ENCODE data around the gene ZP1. TPM values are rescaled to one million over a fixed set of nuclear protein-coding genes. Genes with fewer than 3 reads are reported as not detected.
A peak's percentile ranks its signal among the peaks of the same experiment; 100 is the strongest.

The ZP1 gene
- total and polyA plus RNA-seq, 2 of the 13 experiments (the other 11 are each of a cell fraction or from before 2014, with no cell fraction given): 0.16 TPM; not detected in 1

DNA sequence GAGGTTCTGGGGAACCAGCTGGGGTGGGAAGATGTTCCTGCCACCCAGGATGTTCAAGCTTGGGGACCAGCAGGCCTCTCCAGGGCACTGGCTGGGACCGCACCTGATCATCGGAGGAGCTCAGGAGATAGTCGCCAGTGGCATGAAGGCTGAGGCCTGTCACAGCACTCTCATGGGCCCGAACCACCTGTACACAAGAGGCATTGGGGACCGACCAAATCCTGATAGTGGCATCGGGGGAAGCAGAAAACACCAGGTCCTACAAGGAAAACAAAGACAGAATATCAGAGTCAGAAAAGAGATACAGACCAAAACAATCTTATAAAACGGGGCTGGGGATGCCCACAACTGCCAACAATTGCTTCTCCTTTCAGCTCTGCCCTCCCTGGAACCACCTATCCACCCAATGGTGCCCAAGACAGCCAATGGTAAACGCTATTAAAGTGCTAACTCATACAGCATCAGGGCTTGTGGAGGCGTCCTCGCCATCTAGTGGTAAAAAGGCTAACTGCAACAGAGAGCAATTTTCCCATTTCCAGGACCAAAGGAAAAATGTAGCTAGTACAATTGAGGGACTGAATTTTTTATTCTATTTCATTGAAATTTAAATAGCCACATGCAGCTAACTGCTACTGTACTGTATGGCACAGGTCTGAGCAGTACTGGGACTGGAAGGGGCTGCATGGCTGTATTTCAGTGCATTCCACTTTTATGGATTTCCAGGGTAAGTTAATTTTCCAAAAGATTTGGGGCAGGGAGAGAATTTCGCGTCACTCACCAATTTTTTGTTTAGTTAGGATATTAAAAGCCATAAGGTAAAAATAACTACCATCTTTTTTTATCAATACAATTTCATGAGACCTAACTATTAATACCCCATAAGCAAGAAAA, 31.9 kb downstream of the ZP1 start:
- 68% methylated on average over 12 of the region's 12 CpGs for WGBS (ENCODE audit: low lambda C conversion rate)
- peak; percentile 56 for DNase-seq (ENCODE audit: low spot score)
- ChIA-PET POLR2A (interaction anchor here (1.4 kb wide), 1 partner anchor 12 kb away, joined by 8 read pairs; no protein-coding TSS in a partner anchor), CTCF (ENCODE audit: low intra/inter-chr PET ratio, low total read pairs) (interaction anchor here (1.1 to 2.9 kb wide), 3 partner anchors 11 to 124 kb away, joined by 4 to 20 read pairs (median 7); no protein-coding TSS in a partner anchor)
- Histone ChIP-seq H3K9me3 (ENCODE audit: low read length) (no peaks in the 10 kb centered on the region), H3K9ac (ENCODE audit: insufficient read depth, low read depth, low read length) (no peak overlapping the region), H3K4me2 (ENCODE audit: low read depth, low read length) (no peak overlapping the region), H3K79me2 (ENCODE audit: insufficient read depth, low read length) (peaks cover 16% of the 10 kb centered on the region), H4K20me1 (ENCODE audit: insufficient read depth, low read length) (peaks cover 9% of the 10 kb centered on the region), H2AFZ (ENCODE audit: low read length) (no peak overlapping the region), H3K27me3 (ENCODE audit: control insufficient read depth in 1 of 2, insufficient read depth in 2 of 2, low read length in 2 of 2) (no peaks in the 10 kb centered on the region), H3K4me3 (replicated peaks in 1 of 3; ENCODE audit: insufficient read depth in 1 of 3, low read depth in 2 of 3, low read length in 3 of 3) (no peak overlapping the region), H3K4me1 (ENCODE audit: insufficient read depth, low read length) (peaks cover 8% of the 10 kb centered on the region), H3K36me3 (replicated peaks in 1 of 2; ENCODE audit: control insufficient read depth in 1 of 2, insufficient read depth in 2 of 2, low read length in 2 of 2) (peaks cover 43 to 87% of the 10 kb centered on the region in 2 experiments), H3K27ac (ENCODE audit: extremely low read length, insufficient read depth, low read length) (no peak overlapping the region)
- BruUV-seq (replicated peaks): no TSS peak
- peak; percentile 83 for ATAC-seq
- intact Hi-C loops (cut with micrococcal nuclease; ENCODE audit: unreplicated experiment): loop anchor here (1.0 kb wide), 2 partner anchors 68 to 274 kb away; no protein-coding TSS in a partner anchor
- in situ Hi-C loops (cut with HindIII; ENCODE audit: extremely low pct_ligation_motif_present, low pct_unique_long_range_greater_than_20kb): no loop called here
- FAIRE-seq: peak; percentile 85
- no peak for TF ChIP-seq FOXJ3 (CRISPR knock-in tag; IDR thresholded peaks at IDR 0.05; ENCODE audit: borderline replicate concordance)
- TF ChIP-seq ZNF317 (CRISPR knock-in tag; IDR thresholded peaks at IDR 0.05): no peak
- no peak for TF ChIP-seq ZNF292 (CRISPR knock-in tag; IDR thresholded peaks at IDR 0.05; ENCODE audit: borderline replicate concordance, low read depth)
- TF ChIP-seq, protein P1, sequence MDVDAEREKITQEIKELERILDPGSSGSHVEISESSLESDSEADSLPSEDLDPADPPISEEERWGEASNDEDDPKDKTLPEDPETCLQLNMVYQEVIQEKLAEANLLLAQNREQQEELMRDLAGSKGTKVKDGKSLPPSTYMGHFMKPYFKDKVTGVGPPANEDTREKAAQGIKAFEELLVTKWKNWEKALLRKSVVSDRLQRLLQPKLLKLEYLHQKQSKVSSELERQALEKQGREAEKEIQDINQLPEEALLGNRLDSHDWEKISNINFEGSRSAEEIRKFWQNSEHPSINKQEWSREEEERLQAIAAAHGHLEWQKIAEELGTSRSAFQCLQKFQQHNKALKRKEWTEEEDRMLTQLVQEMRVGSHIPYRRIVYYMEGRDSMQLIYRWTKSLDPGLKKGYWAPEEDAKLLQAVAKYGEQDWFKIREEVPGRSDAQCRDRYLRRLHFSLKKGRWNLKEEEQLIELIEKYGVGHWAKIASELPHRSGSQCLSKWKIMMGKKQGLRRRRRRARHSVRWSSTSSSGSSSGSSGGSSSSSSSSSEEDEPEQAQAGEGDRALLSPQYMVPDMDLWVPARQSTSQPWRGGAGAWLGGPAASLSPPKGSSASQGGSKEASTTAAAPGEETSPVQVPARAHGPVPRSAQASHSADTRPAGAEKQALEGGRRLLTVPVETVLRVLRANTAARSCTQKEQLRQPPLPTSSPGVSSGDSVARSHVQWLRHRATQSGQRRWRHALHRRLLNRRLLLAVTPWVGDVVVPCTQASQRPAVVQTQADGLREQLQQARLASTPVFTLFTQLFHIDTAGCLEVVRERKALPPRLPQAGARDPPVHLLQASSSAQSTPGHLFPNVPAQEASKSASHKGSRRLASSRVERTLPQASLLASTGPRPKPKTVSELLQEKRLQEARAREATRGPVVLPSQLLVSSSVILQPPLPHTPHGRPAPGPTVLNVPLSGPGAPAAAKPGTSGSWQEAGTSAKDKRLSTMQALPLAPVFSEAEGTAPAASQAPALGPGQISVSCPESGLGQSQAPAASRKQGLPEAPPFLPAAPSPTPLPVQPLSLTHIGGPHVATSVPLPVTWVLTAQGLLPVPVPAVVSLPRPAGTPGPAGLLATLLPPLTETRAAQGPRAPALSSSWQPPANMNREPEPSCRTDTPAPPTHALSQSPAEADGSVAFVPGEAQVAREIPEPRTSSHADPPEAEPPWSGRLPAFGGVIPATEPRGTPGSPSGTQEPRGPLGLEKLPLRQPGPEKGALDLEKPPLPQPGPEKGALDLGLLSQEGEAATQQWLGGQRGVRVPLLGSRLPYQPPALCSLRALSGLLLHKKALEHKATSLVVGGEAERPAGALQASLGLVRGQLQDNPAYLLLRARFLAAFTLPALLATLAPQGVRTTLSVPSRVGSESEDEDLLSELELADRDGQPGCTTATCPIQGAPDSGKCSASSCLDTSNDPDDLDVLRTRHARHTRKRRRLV (CRISPR knock-in tag; IDR thresholded peaks at IDR 0.05): no peak
- TF ChIP-seq, protein P2, sequence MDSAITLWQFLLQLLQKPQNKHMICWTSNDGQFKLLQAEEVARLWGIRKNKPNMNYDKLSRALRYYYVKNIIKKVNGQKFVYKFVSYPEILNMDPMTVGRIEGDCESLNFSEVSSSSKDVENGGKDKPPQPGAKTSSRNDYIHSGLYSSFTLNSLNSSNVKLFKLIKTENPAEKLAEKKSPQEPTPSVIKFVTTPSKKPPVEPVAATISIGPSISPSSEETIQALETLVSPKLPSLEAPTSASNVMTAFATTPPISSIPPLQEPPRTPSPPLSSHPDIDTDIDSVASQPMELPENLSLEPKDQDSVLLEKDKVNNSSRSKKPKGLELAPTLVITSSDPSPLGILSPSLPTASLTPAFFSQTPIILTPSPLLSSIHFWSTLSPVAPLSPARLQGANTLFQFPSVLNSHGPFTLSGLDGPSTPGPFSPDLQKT (CRISPR knock-in tag; IDR thresholded peaks at IDR 0.05; ENCODE audit: borderline replicate concordance): no peak
- TF ChIP-seq CHD2 (IDR thresholded peaks at IDR 0.05; ENCODE audit: low read depth, low read length): no peak
- TF ChIP-seq NCOA1 (CRISPR knock-in tag; IDR thresholded peaks at IDR 0.05): no peak
- TF ChIP-seq RFXANK (CRISPR knock-in tag; IDR thresholded peaks at IDR 0.05): no peak
- TF ChIP-seq MAFF (IDR thresholded peaks at IDR 0.05; ENCODE audit: low read depth, low read length): 0 out of 2 replicates have a peak, but pooled peaks have one; percentile 5
- TF ChIP-seq SP140L (CRISPR knock-in tag; IDR thresholded peaks at IDR 0.05; ENCODE audit: borderline replicate concordance): no peak
- no peak for TF ChIP-seq ZSCAN12 (CRISPR knock-in tag; IDR thresholded peaks at IDR 0.05)
- TF ChIP-seq ELF3 (CRISPR knock-in tag; IDR thresholded peaks at IDR 0.05): no peak
- TF ChIP-seq, protein P3, sequence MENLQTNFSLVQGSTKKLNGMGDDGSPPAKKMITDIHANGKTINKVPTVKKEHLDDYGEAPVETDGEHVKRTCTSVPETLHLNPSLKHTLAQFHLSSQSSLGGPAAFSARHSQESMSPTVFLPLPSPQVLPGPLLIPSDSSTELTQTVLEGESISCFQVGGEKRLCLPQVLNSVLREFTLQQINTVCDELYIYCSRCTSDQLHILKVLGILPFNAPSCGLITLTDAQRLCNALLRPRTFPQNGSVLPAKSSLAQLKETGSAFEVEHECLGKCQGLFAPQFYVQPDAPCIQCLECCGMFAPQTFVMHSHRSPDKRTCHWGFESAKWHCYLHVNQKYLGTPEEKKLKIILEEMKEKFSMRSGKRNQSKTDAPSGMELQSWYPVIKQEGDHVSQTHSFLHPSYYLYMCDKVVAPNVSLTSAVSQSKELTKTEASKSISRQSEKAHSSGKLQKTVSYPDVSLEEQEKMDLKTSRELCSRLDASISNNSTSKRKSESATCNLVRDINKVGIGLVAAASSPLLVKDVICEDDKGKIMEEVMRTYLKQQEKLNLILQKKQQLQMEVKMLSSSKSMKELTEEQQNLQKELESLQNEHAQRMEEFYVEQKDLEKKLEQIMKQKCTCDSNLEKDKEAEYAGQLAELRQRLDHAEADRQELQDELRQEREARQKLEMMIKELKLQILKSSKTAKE (CRISPR knock-in tag; IDR thresholded peaks at IDR 0.05; ENCODE audit: borderline replicate concordance): no peak
- TF ChIP-seq ZNF225 (CRISPR knock-in tag; IDR thresholded peaks at IDR 0.05): no peak
